Neural cell (in vitro differentiated cells): ENCODE data around the gene KCNMB4. TPM values are rescaled to one million over a fixed set of nuclear protein-coding genes. Genes with fewer than 3 reads are reported as not detected.

ENCODE experiments used
- H2AFZ ChIP-seq: fragments of 200-600, 300-800 bp; sonication (generic), shearing (Covaris generic); 2 replicates; pipeline ENCODE4 v1.6.0; 2014; ENCODE audit warnings: low read depth, mild to moderate bottlenecking, antibody characterized with exemption, low read length, moderate library complexity
- H3F3A ChIP-seq: fragments of 200-600 bp; shearing (Covaris generic); 2 replicates; pipeline ENCODE4 v1.6.1; 2016; ENCODE audit warnings: mild to moderate bottlenecking, moderate library complexity, mixed read lengths, antibody characterized with exemption, low read length; ENCODE audit not compliant: insufficient read depth, poor library complexity, severe bottlenecking
- H3K27ac ChIP-seq: fragments of 200-600, 300-800 bp; sonication (generic), shearing (Covaris generic); 2 replicates; pipeline ENCODE4 v1.5.1; 2014; ENCODE audit warnings: mild to moderate bottlenecking, low read length, moderate library complexity
- H3K27me3 ChIP-seq: fragments of 300-800, 200-600 bp; sonication (generic), shearing (Covaris generic); 2 replicates; pipeline ENCODE4 v1.6.0; 2014; ENCODE audit warnings: mild to moderate bottlenecking, low read depth, low read length, moderate library complexity; ENCODE audit not compliant: insufficient read depth
- H3K36me3 ChIP-seq: fragments of 300-800, 200-600 bp; sonication (generic), shearing (Covaris generic); 2 replicates; pipeline ENCODE4 v1.5.1; 2014; ENCODE audit warnings: mild to moderate bottlenecking, antibody characterized with exemption, low read length, moderate library complexity; ENCODE audit not compliant: insufficient read depth
- H3K4me2 ChIP-seq: fragments of 300-800, 200-600 bp; sonication (generic), shearing (Covaris generic); 2 replicates; pipeline ENCODE4 v1.6.0; 2014; ENCODE audit warnings: mild to moderate bottlenecking, low read length
- H3K4me3 ChIP-seq: fragments of 300-800, 200-600 bp; sonication (generic), shearing (Covaris generic); 2 replicates; pipeline ENCODE4 v1.5.1; 2014; ENCODE audit warnings: mild to moderate bottlenecking, low read length, moderate library complexity
- H3K79me2 ChIP-seq: fragments of 200-600 bp; shearing (Covaris generic); replicated peaks from 2 replicates; pipeline ENCODE4 v1.6.0; 2014; ENCODE audit warnings: mild to moderate bottlenecking, low read length, moderate library complexity; ENCODE audit not compliant: insufficient read depth
- H3K9ac ChIP-seq: fragments of 300-800, 200-600 bp; sonication (generic), shearing (Covaris generic); 2 replicates; pipeline ENCODE4 v1.6.1; 2016; ENCODE audit warnings: mild to moderate bottlenecking, low read length, mixed read lengths
- H3K9me2 ChIP-seq: fragments of 200-600 bp; shearing (Covaris generic); 2 replicates; pipeline ENCODE4 v1.6.1; 2016; ENCODE audit warnings: mild to moderate bottlenecking, low read length, mixed read lengths; ENCODE audit not compliant: insufficient read depth
- H3K9me3 ChIP-seq: fragments of 200-600, 300-800 bp; sonication (generic), shearing (Covaris generic); 2 replicates; pipeline ENCODE4 v1.6.1; 2016; ENCODE audit warnings: mild to moderate bottlenecking, mixed run types, low read length, moderate library complexity, mixed read lengths
- H4K20me1 ChIP-seq: fragments of 200-600 bp; shearing (Covaris generic); 2 replicates; pipeline ENCODE4 v1.6.1; 2016; ENCODE audit warnings: mild to moderate bottlenecking, mixed run types; ENCODE audit not compliant: insufficient read depth
- EP300 ChIP-seq: fragments of 450-650 bp; conservative IDR thresholded peaks from 2 replicates; pipeline ENCODE4 v1.6.1; 2014; ENCODE audit warnings: antibody characterized with exemption, mild to moderate bottlenecking, moderate library complexity; ENCODE audit not compliant: poor library complexity, severe bottlenecking
- EZH2 ChIP-seq: fragments of 200-600, 300-800 bp; shearing (Covaris generic), sonication (generic); IDR thresholded peaks from 2 replicates; pipeline ENCODE4 v1.6.1; 2014; ENCODE audit warnings: antibody characterized with exemption, low read length, borderline replicate concordance, mild to moderate bottlenecking; ENCODE audit not compliant: insufficient read depth, poor library complexity, severe bottlenecking
- MXI1 ChIP-seq: fragments of 450-650 bp; conservative IDR thresholded peaks from 2 replicates; pipeline ENCODE4 v1.6.1; 2014; ENCODE audit warnings: antibody characterized with exemption, mild to moderate bottlenecking; ENCODE audit not compliant: poor library complexity, severe bottlenecking
- POLR2AphosphoS5 ChIP-seq: IDR thresholded peaks from 2 replicates; pipeline ENCODE4 v1.6.1; 2012
- RAD21 ChIP-seq: fragments of 450-650 bp; conservative IDR thresholded peaks from 2 replicates; pipeline ENCODE4 v1.6.1; 2014; ENCODE audit warnings: antibody characterized with exemption, mild to moderate bottlenecking, moderate library complexity
- SMC3 ChIP-seq: fragments of 450-650 bp; conservative IDR thresholded peaks from 2 replicates; pipeline ENCODE4 v1.6.1; 2014; ENCODE audit warnings: antibody characterized with exemption, mild to moderate bottlenecking, moderate library complexity; ENCODE audit not compliant: poor library complexity
- TAF1 ChIP-seq: IDR thresholded peaks from 2 replicates; pipeline ENCODE4 v1.6.1; 2012; ENCODE audit warnings: low read depth
- polyA plus RNA-seq: library from polyadenylated mRNA; depleted of rRNA; stranded (reverse); fragments of >200 nt; gene quantifications from 2 replicates; pipeline ENCODE4 v1.2.3, GENCODE V29; 2014
- TF ChIP-seq, protein P1 (sequence below): fragments of 450-650 bp; IDR thresholded peaks from 2 replicates; pipeline ENCODE4 v1.5.1; 2014; ENCODE audit warnings: antibody characterized with exemption, mild to moderate bottlenecking, moderate library complexity; ENCODE audit not compliant: poor library complexity, severe bottlenecking
- TF ChIP-seq, protein P2 (sequence below): IDR thresholded peaks from 2 replicates; pipeline ENCODE4 v1.6.1; 2012; ENCODE audit warnings: borderline replicate concordance

Gene KCNMB4
- polyA plus RNA-seq, 1 donor from 2014 or later = 26.4 TPM

DNA sequence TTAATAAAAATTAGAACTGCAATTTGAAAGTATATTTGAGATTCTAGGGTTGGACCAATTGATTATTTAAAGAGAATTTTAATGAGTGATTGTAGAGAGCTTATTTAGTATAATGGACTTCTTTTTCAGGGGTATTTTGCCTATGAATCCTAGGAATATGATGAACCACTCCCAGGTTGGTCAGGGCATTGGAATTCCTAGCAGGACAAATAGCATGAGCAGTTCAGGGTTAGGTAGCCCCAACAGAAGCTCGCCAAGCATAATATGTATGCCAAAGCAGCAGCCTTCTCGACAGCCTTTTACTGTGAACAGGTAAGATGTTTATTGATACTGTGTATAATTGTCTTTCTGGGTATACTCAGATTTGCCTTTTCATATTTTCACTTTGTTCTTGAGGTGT, 35.9 kb upstream of the KCNMB4 start:
- no peak for TF ChIP-seq MXI1
- TF ChIP-seq EP300 = no peak
- TF ChIP-seq RAD21 = no peak
- no peak for TF ChIP-seq TAF1
- TF ChIP-seq, protein P1, sequence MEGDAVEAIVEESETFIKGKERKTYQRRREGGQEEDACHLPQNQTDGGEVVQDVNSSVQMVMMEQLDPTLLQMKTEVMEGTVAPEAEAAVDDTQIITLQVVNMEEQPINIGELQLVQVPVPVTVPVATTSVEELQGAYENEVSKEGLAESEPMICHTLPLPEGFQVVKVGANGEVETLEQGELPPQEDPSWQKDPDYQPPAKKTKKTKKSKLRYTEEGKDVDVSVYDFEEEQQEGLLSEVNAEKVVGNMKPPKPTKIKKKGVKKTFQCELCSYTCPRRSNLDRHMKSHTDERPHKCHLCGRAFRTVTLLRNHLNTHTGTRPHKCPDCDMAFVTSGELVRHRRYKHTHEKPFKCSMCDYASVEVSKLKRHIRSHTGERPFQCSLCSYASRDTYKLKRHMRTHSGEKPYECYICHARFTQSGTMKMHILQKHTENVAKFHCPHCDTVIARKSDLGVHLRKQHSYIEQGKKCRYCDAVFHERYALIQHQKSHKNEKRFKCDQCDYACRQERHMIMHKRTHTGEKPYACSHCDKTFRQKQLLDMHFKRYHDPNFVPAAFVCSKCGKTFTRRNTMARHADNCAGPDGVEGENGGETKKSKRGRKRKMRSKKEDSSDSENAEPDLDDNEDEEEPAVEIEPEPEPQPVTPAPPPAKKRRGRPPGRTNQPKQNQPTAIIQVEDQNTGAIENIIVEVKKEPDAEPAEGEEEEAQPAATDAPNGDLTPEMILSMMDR = no peak
- TF ChIP-seq SMC3 = no peak
- no peak for TF ChIP-seq POLR2AphosphoS5
- TF ChIP-seq EZH2 = no peak
- no peaks in the 10 kb centered on the region for H3K27me3 ChIP-seq
- H3K36me3 ChIP-seq = no peaks in the 10 kb centered on the region
- no peak overlapping the region for H3K9ac ChIP-seq
- H3K4me3 ChIP-seq = no peak overlapping the region
- no peak overlapping the region for H3K4me2 ChIP-seq
- no peak overlapping the region for H2AFZ ChIP-seq
- H3K79me2 ChIP-seq = no peaks in the 10 kb centered on the region
- H4K20me1 ChIP-seq = no peaks in the 10 kb centered on the region
- no peaks in the 10 kb centered on the region for H3K9me2 ChIP-seq
- H3K27ac ChIP-seq = no peak overlapping the region
- no peaks in the 10 kb centered on the region for H3F3A ChIP-seq
- H3K9me3 ChIP-seq = no peaks in the 10 kb centered on the region

DNA sequence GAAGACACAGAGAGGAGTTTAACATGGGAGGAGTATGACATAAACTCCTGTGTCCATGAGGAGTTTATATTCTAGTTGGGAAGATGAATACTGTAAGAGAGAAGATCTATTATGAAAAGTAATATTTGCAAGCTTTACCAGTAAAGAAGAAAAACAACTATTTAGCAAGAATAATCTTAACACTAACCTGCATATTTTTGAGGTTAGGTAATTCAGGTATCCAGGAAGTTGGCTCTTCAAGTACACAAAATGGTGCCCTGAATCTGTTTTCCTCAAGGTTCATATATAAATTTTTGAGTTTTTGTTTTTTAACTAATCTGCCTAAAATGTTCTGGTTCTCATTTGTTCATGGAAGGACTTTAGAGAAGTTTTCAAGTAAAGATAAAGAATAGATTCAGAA, 33.9 kb upstream of the KCNMB4 start:
- no peaks in the 10 kb centered on the region for H3K27me3 ChIP-seq

More for the DNA sequence above, 33.9 kb upstream of the KCNMB4 start:
- Histone ChIP-seq H3F3A (no peaks in the 10 kb centered on the region), H3K36me3 (peaks cover 9% of the 10 kb centered on the region), H3K27ac (no peak overlapping the region), H3K4me3 (no peak overlapping the region), H2AFZ (no peak overlapping the region), H4K20me1 (no peaks in the 10 kb centered on the region), H3K4me2 (no peak overlapping the region), H3K9me2 (no peaks in the 10 kb centered on the region), H3K9me3 (no peaks in the 10 kb centered on the region), H3K9ac (no peak overlapping the region), H3K79me2 (no peaks in the 10 kb centered on the region)
- TF ChIP-seq, protein P1 = no peak
- TF ChIP-seq MXI1 (no peak), SMC3 (no peak), EZH2 (no peak), TAF1 (no peak), RAD21 (no peak), POLR2AphosphoS5 (no peak), EP300 (no peak)
- TF ChIP-seq, protein P2, sequence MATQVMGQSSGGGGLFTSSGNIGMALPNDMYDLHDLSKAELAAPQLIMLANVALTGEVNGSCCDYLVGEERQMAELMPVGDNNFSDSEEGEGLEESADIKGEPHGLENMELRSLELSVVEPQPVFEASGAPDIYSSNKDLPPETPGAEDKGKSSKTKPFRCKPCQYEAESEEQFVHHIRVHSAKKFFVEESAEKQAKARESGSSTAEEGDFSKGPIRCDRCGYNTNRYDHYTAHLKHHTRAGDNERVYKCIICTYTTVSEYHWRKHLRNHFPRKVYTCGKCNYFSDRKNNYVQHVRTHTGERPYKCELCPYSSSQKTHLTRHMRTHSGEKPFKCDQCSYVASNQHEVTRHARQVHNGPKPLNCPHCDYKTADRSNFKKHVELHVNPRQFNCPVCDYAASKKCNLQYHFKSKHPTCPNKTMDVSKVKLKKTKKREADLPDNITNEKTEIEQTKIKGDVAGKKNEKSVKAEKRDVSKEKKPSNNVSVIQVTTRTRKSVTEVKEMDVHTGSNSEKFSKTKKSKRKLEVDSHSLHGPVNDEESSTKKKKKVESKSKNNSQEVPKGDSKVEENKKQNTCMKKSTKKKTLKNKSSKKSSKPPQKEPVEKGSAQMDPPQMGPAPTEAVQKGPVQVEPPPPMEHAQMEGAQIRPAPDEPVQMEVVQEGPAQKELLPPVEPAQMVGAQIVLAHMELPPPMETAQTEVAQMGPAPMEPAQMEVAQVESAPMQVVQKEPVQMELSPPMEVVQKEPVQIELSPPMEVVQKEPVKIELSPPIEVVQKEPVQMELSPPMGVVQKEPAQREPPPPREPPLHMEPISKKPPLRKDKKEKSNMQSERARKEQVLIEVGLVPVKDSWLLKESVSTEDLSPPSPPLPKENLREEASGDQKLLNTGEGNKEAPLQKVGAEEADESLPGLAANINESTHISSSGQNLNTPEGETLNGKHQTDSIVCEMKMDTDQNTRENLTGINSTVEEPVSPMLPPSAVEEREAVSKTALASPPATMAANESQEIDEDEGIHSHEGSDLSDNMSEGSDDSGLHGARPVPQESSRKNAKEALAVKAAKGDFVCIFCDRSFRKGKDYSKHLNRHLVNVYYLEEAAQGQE = no peak
